HUES48 (cell line): ENCODE results near the gene TCIRG1.
A peak's percentile ranks its signal among the peaks of the same experiment; 100 is the strongest.
"Not testable (repeated sequence)": the region's sequence is repeated elsewhere in the genome, so short reads cannot be mapped to it uniquely, and the experiment has no call there.

ENCODE experiments used
- H3K27ac ChIP-seq: one replicate; pipeline ENCODE4 v1.7.0; 2013; ENCODE audit warnings: low read depth, low read length, inconsistent platforms
- H3K27me3 ChIP-seq: 2 replicates; pipeline ENCODE4 v1.6.1; 2013; ENCODE audit warnings: mild to moderate bottlenecking, low read length; ENCODE audit not compliant: control insufficient read depth, insufficient read depth
- H3K36me3 ChIP-seq: 2 replicates; pipeline ENCODE4 v1.6.1; 2013; ENCODE audit warnings: low read length; ENCODE audit not compliant: control insufficient read depth, insufficient read depth
- H3K4me1 ChIP-seq: 2 replicates; pipeline ENCODE4 v1.6.1; 2013; ENCODE audit warnings: mild to moderate bottlenecking, low read length; ENCODE audit not compliant: control insufficient read depth, insufficient read depth
- H3K4me3 ChIP-seq: 2 replicates; pipeline ENCODE4 v1.5.1; 2013; ENCODE audit warnings: mild to moderate bottlenecking, low read depth, low read length
- H3K9ac ChIP-seq: 2 replicates; pipeline ENCODE4 v1.6.1; 2013; ENCODE audit warnings: mild to moderate bottlenecking, low read depth, low read length, moderate library complexity
- H3K9me3 ChIP-seq: 2 replicates; pipeline ENCODE4 v1.6.1; 2013; ENCODE audit warnings: low read length; ENCODE audit not compliant: control insufficient read depth, insufficient read depth

The TCIRG1 gene

GRCh38 chr11:68038718-68039525 lies at the start of gene TCIRG1:
TCIRG1 (plus strand) TSS chr11:68039025; CDS start chr11:68041272, 2,247 bp downstream.
- Histone ChIP-seq H3K27ac (peak within 1 kb of the TSS; percentile 74), H3K9me3 (no peaks in the 10 kb centered on the region), H3K9ac (peak within 1 kb of the TSS; percentile 58), H3K27me3 (no peaks in the 10 kb centered on the region), H3K36me3 (peaks cover 10% of the 10 kb centered on the region), H3K4me3 (peak within 1 kb of the TSS; percentile 60), H3K4me1 (peaks cover 17% of the 10 kb centered on the region; the same call in 1 of the 2 replicates)

- peak overlapping the region; percentile 64 for H3K4me3 ChIP-seq
- not testable (repeated sequence) for H3K4me1 ChIP-seq, H3K36me3 ChIP-seq, H3K27ac ChIP-seq, H3K9me3 ChIP-seq, H3K27me3 ChIP-seq
- H3K9ac ChIP-seq, result peak overlapping the region; percentile 51; the same call in 1 of the 2 replicates
These were observed 48.1 kb upstream of the TCIRG1 start for GRCh38 chr11:67990546-67991346.

- not testable (repeated sequence) for H3K27ac ChIP-seq, H3K4me1 ChIP-seq, H3K27me3 ChIP-seq, H3K36me3 ChIP-seq, H3K9me3 ChIP-seq
- H3K4me3 ChIP-seq, result peak overlapping the region; percentile 64
- H3K9ac ChIP-seq, result peak overlapping the region; percentile 51; the same call in 1 of the 2 replicates
These were observed 47.3 kb upstream of the TCIRG1 start for GRCh38 chr11:67991347-67992121.

- not testable (repeated sequence) for H3K4me1 ChIP-seq, H3K9me3 ChIP-seq, H3K27ac ChIP-seq, H3K4me3 ChIP-seq, H3K9ac ChIP-seq, H3K36me3 ChIP-seq, H3K27me3 ChIP-seq
These were observed 45.0 kb upstream of the TCIRG1 start for GRCh38 chr11:67993821-67994220.

- H3K9me3 ChIP-seq, H3K4me1 ChIP-seq, H3K36me3 ChIP-seq, H3K4me3 ChIP-seq, H3K27me3 ChIP-seq, H3K27ac ChIP-seq, H3K9ac ChIP-seq: not testable (repeated sequence)
These were observed 44.4 kb upstream of the TCIRG1 start for GRCh38 chr11:67994387-67994786.

GRCh38 chr11:67995129-67995528 lies 43.7 kb upstream of the TCIRG1 start:
- not testable (repeated sequence) for H3K9ac ChIP-seq, H3K9me3 ChIP-seq, H3K4me3 ChIP-seq, H3K4me1 ChIP-seq, H3K27me3 ChIP-seq, H3K36me3 ChIP-seq, H3K27ac ChIP-seq

- H3K4me3 ChIP-seq, H3K27ac ChIP-seq, H3K9me3 ChIP-seq, H3K9ac ChIP-seq, H3K4me1 ChIP-seq, H3K36me3 ChIP-seq, H3K27me3 ChIP-seq: not testable (repeated sequence)
These were observed 43.2 kb upstream of the TCIRG1 start for GRCh38 chr11:67995579-67995978.

GRCh38 chr11:67996051-67996450 lies 42.8 kb upstream of the TCIRG1 start:
- no peak overlapping the region for H3K9ac ChIP-seq

GRCh38 chr11:67996622-67997474 lies 42.0 kb upstream of the TCIRG1 start:
- H3K4me1 ChIP-seq, result peaks cover 4% of the 10 kb centered on the region; the same call in 1 of the 2 replicates
- H3K27ac ChIP-seq, result no peak overlapping the region
- H3K36me3 ChIP-seq, result no peaks in the 10 kb centered on the region
- no peak overlapping the region for H3K9ac ChIP-seq
- no peaks in the 10 kb centered on the region for H3K27me3 ChIP-seq
- peak overlapping the region; percentile 80 for H3K4me3 ChIP-seq
- H3K9me3 ChIP-seq, result no peaks in the 10 kb centered on the region

More at GRCh38 chr11:67996051-67996450, 42.8 kb upstream of the TCIRG1 start:
- Histone ChIP-seq H3K4me3 (no peak overlapping the region), H3K27ac (no peak overlapping the region), H3K9me3 (no peaks in the 10 kb centered on the region), H3K27me3 (no peaks in the 10 kb centered on the region), H3K36me3 (no peaks in the 10 kb centered on the region), H3K4me1 (peaks cover 4% of the 10 kb centered on the region; the same call in 1 of the 2 replicates)

- H3K4me3 ChIP-seq, result no peak overlapping the region; the same call in 1 of the 2 replicates
These were observed 41.3 kb upstream of the TCIRG1 start for GRCh38 chr11:67997475-67997921.

More at GRCh38 chr11:67997475-67997921, 41.3 kb upstream of the TCIRG1 start:
- Histone ChIP-seq H3K9ac (no peak overlapping the region), H3K27ac (no peak overlapping the region), H3K9me3 (no peaks in the 10 kb centered on the region), H3K4me1 (peaks cover 4% of the 10 kb centered on the region; the same call in 1 of the 2 replicates), H3K36me3 (no peaks in the 10 kb centered on the region), H3K27me3 (0 out of 2 replicates have a peak, but pooled peaks cover under 1% of the 10 kb centered on the region)
